ENCODE results near the gene ARHGDIB. TPM values are rescaled to one million over a fixed set of nuclear protein-coding genes. Genes with fewer than 3 reads are reported as not detected.

ARHGDIB gene
- total and polyA plus RNA-seq, 2 experiments from 2014 or later, result 0.89 TPM; not detected in 1

GRCh38 chr12:14954269-14954668, 7.1 kb downstream of the ARHGDIB start:
- H3K9me2 ChIP-seq (ENCODE audit: insufficient read depth), result no peaks in the 10 kb centered on the region
- Mint-ChIP-seq H3K4me3 (no peak overlapping the region), H3K9me3 (no peaks in the 10 kb centered on the region), H3K27me3 (ENCODE audit: insufficient read depth, low read depth, poor library complexity) (no peaks in the 10 kb centered on the region), H3K27ac (no peak overlapping the region), H3K36me3 (ENCODE audit: low read depth) (no peaks in the 10 kb centered on the region), H3K4me1 (peaks cover 8% of the 10 kb centered on the region; the same call in 2 of the 3 replicates)
- H4K20me1 ChIP-seq (replicated peaks; ENCODE audit: insufficient read depth), result no peaks in the 10 kb centered on the region
- no peak overlapping the region for H3K27ac ChIP-seq (ENCODE audit: low read depth)
- no peak for DNase-seq (ENCODE audit: low spot score)
- H3F3A ChIP-seq (replicated peaks; ENCODE audit: low read depth), result no peaks in the 10 kb centered on the region
- no peak overlapping the region for H3K4me2 ChIP-seq
- no peaks in the 10 kb centered on the region for H3K4me1 ChIP-seq (ENCODE audit: insufficient read depth)
- no peak for ATAC-seq
- H3K36me3 ChIP-seq (ENCODE audit: insufficient read depth), result no peaks in the 10 kb centered on the region
- no peak for TF ChIP-seq ZNF331 (CRISPR knock-in tag; IDR thresholded peaks at IDR 0.05; ENCODE audit: low read depth)
- no peak for TF ChIP-seq REST (IDR thresholded peaks at IDR 0.05; ENCODE audit: unreplicated experiment)
- no peak for TF ChIP-seq JUNB (IDR thresholded peaks at IDR 0.05; ENCODE audit: unreplicated experiment)
- no peak for TF ChIP-seq STAT1 (IDR thresholded peaks at IDR 0.05; ENCODE audit: unreplicated experiment)
- no peak for TF ChIP-seq NANOG (IDR thresholded peaks at IDR 0.05; ENCODE audit: borderline replicate concordance)
- no peak for TF ChIP-seq EZH2 (IDR thresholded peaks at IDR 0.05; ENCODE audit: low read depth, unreplicated experiment)
- no peak for TF ChIP-seq ZNF462 (CRISPR knock-in tag; IDR thresholded peaks at IDR 0.05)
- no peak for TF ChIP-seq EZH2phosphoT487 (IDR thresholded peaks at IDR 0.05; ENCODE audit: unreplicated experiment)
- no peak for TF ChIP-seq ZNF114 (CRISPR knock-in tag; IDR thresholded peaks at IDR 0.05)
- TF ChIP-seq POLR2AphosphoS5 (IDR thresholded peaks at IDR 0.05; ENCODE audit: low read depth), result no peak
- TF ChIP-seq CTCF (conservative IDR thresholded peaks at IDR 0.05; ENCODE audit: low read depth in 2 of 2), result no peak
- TF ChIP-seq CREB1 (CRISPR knock-in tag; IDR thresholded peaks at IDR 0.05; ENCODE audit: low read depth), result no peak
- TF ChIP-seq ETS1 (IDR thresholded peaks at IDR 0.05), result no peak
- H3K4me3 ChIP-seq, result no peak overlapping the region
- H3K79me2 ChIP-seq (replicated peaks; ENCODE audit: insufficient read depth), result no peaks in the 10 kb centered on the region
- H3K27me3 ChIP-seq (ENCODE audit: insufficient read depth), result no peaks in the 10 kb centered on the region
- no peak overlapping the region for H2AFZ ChIP-seq
